HepG2 (cell line): ENCODE data around the gene PGC.

ENCODE experiments used
- ARNT ChIP-seq: fragments of 450-650 bp; IDR thresholded peaks from 2 replicates; pipeline ENCODE4 v1.6.1; 2017
- CTCF ChIP-seq: sonication (generic); formaldehyde crosslinking; IDR thresholded peaks from 2 replicates; pipeline ENCODE4 v1.5.0; 2020; ENCODE audit warnings: mild to moderate bottlenecking, missing genetic modification reagents, moderate library complexity
- GLI4 ChIP-seq: sonication (generic); formaldehyde crosslinking; IDR thresholded peaks from 2 replicates; pipeline ENCODE4 v1.5.1; 2020; ENCODE audit warnings: missing genetic modification reagents, mild to moderate bottlenecking, moderate library complexity, borderline replicate concordance
- GRHL1 ChIP-seq: sonication (generic); formaldehyde crosslinking; conservative IDR thresholded peaks from 2 replicates; pipeline ENCODE4 v1.8.0; 2022; ENCODE audit warnings: missing genetic modification reagents
- HMGXB3 ChIP-seq: sonication (generic); formaldehyde crosslinking; IDR thresholded peaks from 2 replicates; pipeline ENCODE4 v1.4.0; 2020; ENCODE audit warnings: missing genetic modification reagents, borderline replicate concordance
- KLF9 ChIP-seq: IDR thresholded peaks from 2 replicates; pipeline ENCODE4 v1.6.1; 2016; ENCODE audit warnings: low read depth
- PRDM15 ChIP-seq: sonication (generic); formaldehyde crosslinking; IDR thresholded peaks from 2 replicates; pipeline ENCODE4 v1.4.0; 2020; ENCODE audit warnings: missing genetic modification reagents
- ZNF3 ChIP-seq: IDR thresholded peaks from 2 replicates; pipeline ENCODE4 v1.7.0; 2017; ENCODE audit warnings: inconsistent platforms

DNA sequence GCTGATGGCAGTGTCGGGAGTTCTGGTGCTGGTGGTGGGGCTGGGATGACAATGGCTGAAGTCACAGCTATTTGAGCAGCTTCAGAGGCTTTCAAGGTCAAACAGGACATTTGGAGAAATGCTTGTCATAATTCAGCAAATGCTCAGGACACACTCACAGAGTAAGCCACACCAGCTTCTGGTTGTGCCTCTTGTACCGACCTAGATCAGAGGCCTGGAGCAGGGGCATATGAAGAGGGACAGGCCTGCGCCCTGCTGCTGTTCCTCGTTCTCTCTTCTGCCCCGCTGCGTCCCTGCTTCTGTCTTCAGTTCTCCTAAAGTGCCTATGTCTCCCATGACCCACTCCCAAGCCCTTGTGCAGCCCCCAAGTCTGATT, 893 bp upstream of the PGC start:
- TF ChIP-seq ARNT (no peak), PRDM15 (no peak), CTCF (CRISPR knock-in tag) (no peak), HMGXB3 (CRISPR knock-in tag) (no peak), GLI4 (no peak), KLF9 (CRISPR knock-in tag) (no peak), ZNF3 (CRISPR knock-in tag) (no peak), GRHL1 (no peak)
